Stimulated activated CD8-positive, alpha-beta memory T cell treated with anti-CD3 and anti-CD28 coated beads, Interleukin-15, amount 100 ng/mL, for 48 hours (primary cell): Measurements from ENCODE around the gene RPL36.
"Not testable (repeated sequence)": the region's sequence is repeated elsewhere in the genome, so short reads cannot be mapped to it uniquely, and the experiment has no call there.

Source experiments
- DNase-seq, 2 donors: peaks; one replicate each; pipeline ENCODE4 v3.0.0-alpha.2; 2020; ENCODE audit warnings: low read depth in 2 of 2

The RPL36 gene

GRCh38 chr19:5706876-5707573, 16.9 kb downstream of the RPL36 start:
- DNase-seq, result no peak

- no peak for DNase-seq
Observed at GRCh38 chr19:5707576-5708575, 17.8 kb downstream of the RPL36 start.

- no peak for DNase-seq
Observed at GRCh38 chr19:5711025-5711424, 20.9 kb downstream of the RPL36 start.

- DNase-seq, result no peak
Observed at GRCh38 chr19:5711713-5712161, 21.6 kb downstream of the RPL36 start.

GRCh38 chr19:5713228-5713627, 23.1 kb downstream of the RPL36 start:
- DNase-seq, result no peak

GRCh38 chr19:5714816-5715215, 24.7 kb downstream of the RPL36 start:
- DNase-seq, result no peak

GRCh38 chr19:5717215-5717935, 27.3 kb downstream of the RPL36 start:
- DNase-seq, result no peak

- DNase-seq, result peak; percentile 48 to 72
Observed at GRCh38 chr19:5718037-5718578, 28.0 kb downstream of the RPL36 start.

GRCh38 chr19:5718579-5719273, 28.6 kb downstream of the RPL36 start:
- peak; percentile 44 to 51 for DNase-seq

- no peak for DNase-seq
Observed at GRCh38 chr19:5719274-5719960, 29.3 kb downstream of the RPL36 start.

GRCh38 chr19:5719961-5720790, 30.1 kb downstream of the RPL36 start, which contains the start of the genes CATSPERD and LONP1:
CATSPERD (plus strand) TSS chr19:5720637; CDS start chr19:5720738, 101 bp downstream.
LONP1 (minus strand) TSS chr19:5720146; CDS start chr19:5720132, 14 bp downstream.
- peak; percentile 97 to 98 for DNase-seq

- DNase-seq, result no peak
Observed at GRCh38 chr19:5727453-5728050, 37.5 kb downstream of the RPL36 start.

GRCh38 chr19:5733172-5733571, 43.1 kb downstream of the RPL36 start:
- DNase-seq, result not testable (repeated sequence)

GRCh38 chr19:5738423-5738822, 48.3 kb downstream of the RPL36 start:
- no peak for DNase-seq
